Muscle layer of duodenum (tissue), 2 donors: ENCODE results near the gene RAB19.
"Not testable (repeated sequence)": the region's sequence is repeated elsewhere in the genome, so short reads cannot be mapped to it uniquely, and the experiment has no call there.

Experiments used
- H3K27ac ChIP-seq: one replicate; pipeline ENCODE4 v1.7.0; 2013; ENCODE audit warnings: mild to moderate bottlenecking, low read length
- H3K27me3 ChIP-seq: one replicate; pipeline ENCODE4 v1.7.0; 2013; ENCODE audit warnings: low read depth, mild to moderate bottlenecking, control low read depth, low read length
- H3K36me3 ChIP-seq, 2 donors: one replicate each; pipeline ENCODE4 v1.7.0; 2013; ENCODE audit warnings: low read length in 2 of 2, control low read depth in 1 of 2, mild to moderate bottlenecking in 1 of 2; ENCODE audit not compliant: insufficient read depth in 2 of 2, control insufficient read depth in 1 of 2
- H3K4me1 ChIP-seq, 2 donors: one replicate each; pipeline ENCODE4 v1.7.0; 2013; ENCODE audit warnings: low read length in 2 of 2, mild to moderate bottlenecking in 2 of 2, control low read depth in 1 of 2, moderate library complexity in 1 of 2; ENCODE audit not compliant: insufficient read depth in 2 of 2, control insufficient read depth in 1 of 2
- H3K4me3 ChIP-seq, 2 donors: one replicate each; pipeline ENCODE4 v1.7.0; 2013; ENCODE audit warnings: low read length in 2 of 2, low read depth in 1 of 2, mild to moderate bottlenecking in 1 of 2
- H3K9me3 ChIP-seq, 2 donors: one replicate each; pipeline ENCODE4 v1.7.0; 2013; ENCODE audit warnings: low read length in 2 of 2, control low read depth in 1 of 2, mild to moderate bottlenecking in 1 of 2; ENCODE audit not compliant: control insufficient read depth in 1 of 2
- donor health status: healthy.

The RAB19 gene

GRCh38 chr7:140404565-140405065 lies 757 bp downstream of the RAB19 start:
- H3K9me3 ChIP-seq: no peaks in the 10 kb centered on the region
- no peaks in the 10 kb centered on the region for H3K4me1 ChIP-seq
- no peak overlapping the region for H3K27ac ChIP-seq
- H3K27me3 ChIP-seq: no peaks in the 10 kb centered on the region
- H3K4me3 ChIP-seq: peak overlapping the region; percentile 37 to 54
- H3K36me3 ChIP-seq: no peaks in the 10 kb centered on the region

DNA sequence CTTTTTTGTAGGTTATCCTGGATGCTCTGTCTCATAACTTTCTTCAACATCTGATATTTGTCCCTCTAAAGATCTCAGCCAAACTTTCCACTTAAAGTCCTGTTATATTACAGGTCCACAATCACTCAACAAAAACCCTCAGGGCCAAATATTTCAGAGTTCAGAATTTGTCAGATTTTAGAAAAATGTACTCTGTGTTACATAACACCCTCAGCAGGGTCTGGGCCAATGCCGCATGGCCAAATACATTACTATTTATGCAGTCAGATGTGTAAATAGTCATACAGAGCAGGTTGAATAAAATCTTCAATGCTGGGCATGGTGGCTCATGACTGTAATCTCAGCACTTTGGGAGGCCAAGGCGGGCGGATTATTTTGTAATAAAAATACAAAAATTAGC lies 11.5 kb downstream of the RAB19 start:
- Histone ChIP-seq H3K4me3 (no peak overlapping the region), H3K27ac (no peak overlapping the region), H3K4me1 (no peaks in the 10 kb centered on the region), H3K9me3 (peaks cover 0 to 3% of the 10 kb centered on the region in 2 donors), H3K27me3 (no peaks in the 10 kb centered on the region), H3K36me3 (no peaks in the 10 kb centered on the region)

DNA sequence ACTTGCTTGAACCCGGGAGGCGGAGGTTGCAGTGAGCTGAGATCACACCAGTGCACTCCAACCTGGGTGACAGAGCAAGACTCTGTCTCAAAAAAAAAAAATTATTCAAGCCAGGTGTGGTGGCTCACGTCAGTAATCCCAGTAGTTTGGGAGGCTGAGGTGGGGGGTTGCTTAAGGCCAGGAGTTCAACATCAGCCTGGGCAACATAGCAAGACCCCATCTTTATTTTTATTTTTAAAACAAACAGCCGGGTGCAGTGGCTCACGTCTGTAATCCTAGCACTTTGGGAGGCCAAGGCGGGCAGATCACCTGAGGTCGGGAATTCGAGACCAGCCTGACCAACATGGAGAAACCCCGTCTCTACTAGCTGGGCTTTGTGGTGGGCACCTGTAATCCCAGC lies 12.0 kb downstream of the RAB19 start:
- not testable (repeated sequence) for H3K27ac ChIP-seq, H3K9me3 ChIP-seq, H3K36me3 ChIP-seq, H3K27me3 ChIP-seq, H3K4me1 ChIP-seq, H3K4me3 ChIP-seq

DNA sequence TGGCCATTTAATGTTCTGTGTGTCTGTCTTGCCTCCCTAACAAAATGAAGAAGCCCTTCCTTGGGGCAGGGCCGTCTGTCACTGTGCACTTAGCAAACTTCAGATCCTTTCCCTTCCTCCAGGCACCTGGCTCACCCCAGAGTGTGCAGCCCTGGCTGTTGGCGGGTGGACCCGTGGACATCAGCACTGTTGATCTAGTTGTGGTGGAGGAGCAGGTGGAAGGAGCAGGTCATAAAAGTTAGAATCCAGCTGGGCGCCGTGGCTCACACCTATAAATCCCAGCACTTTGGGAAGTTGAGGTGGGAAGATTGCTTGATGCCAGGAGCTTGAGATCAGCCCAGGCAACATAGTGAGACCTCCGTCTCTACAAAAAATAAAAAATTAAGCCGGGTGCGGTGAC lies 12.7 kb downstream of the RAB19 start:
- Histone ChIP-seq H3K4me1 (no peaks in the 10 kb centered on the region), H3K27ac (no peak overlapping the region), H3K9me3 (peaks cover 0 to 3% of the 10 kb centered on the region in 2 donors), H3K36me3 (no peaks in the 10 kb centered on the region), H3K27me3 (no peaks in the 10 kb centered on the region), H3K4me3 (no peak overlapping the region)

- Histone ChIP-seq H3K4me3 (no peak overlapping the region), H3K36me3 (no peaks in the 10 kb centered on the region), H3K27ac (no peak overlapping the region), H3K9me3 (peaks cover 0 to 3% of the 10 kb centered on the region in 2 donors), H3K27me3 (no peaks in the 10 kb centered on the region), H3K4me1 (no peaks in the 10 kb centered on the region)
These were observed 13.7 kb downstream of the RAB19 start for GRCh38 chr7:140417456-140418155.

DNA sequence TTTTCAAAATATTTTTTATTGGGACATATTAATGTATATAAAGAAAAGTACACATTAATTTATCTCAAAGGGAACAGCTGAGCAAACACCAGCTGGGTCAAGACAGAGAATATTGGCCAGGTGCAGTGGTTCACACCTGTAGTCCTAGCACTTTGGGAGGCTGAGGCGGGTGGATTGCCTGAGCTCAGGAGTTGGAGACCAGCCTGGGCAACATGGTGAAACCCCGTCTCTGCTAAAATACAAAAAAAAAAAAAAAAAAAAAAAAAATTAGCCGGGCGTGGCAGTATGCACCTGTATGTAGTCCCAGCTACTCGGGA lies 14.3 kb downstream of the RAB19 start:
- not testable (repeated sequence) for H3K36me3 ChIP-seq, H3K4me3 ChIP-seq, H3K27ac ChIP-seq, H3K4me1 ChIP-seq, H3K9me3 ChIP-seq, H3K27me3 ChIP-seq

GRCh38 chr7:140418653-140419052 lies 14.8 kb downstream of the RAB19 start:
- H3K27ac ChIP-seq: no peak overlapping the region
- no peaks in the 10 kb centered on the region for H3K36me3 ChIP-seq
- no peak overlapping the region for H3K4me3 ChIP-seq
- no peaks in the 10 kb centered on the region for H3K9me3 ChIP-seq
- no peaks in the 10 kb centered on the region for H3K27me3 ChIP-seq
- no peaks in the 10 kb centered on the region for H3K4me1 ChIP-seq

- no peaks in the 10 kb centered on the region for H3K4me1 ChIP-seq
- H3K4me3 ChIP-seq: no peak overlapping the region
- H3K27ac ChIP-seq: no peak overlapping the region
- H3K9me3 ChIP-seq: no peaks in the 10 kb centered on the region
- H3K36me3 ChIP-seq: no peaks in the 10 kb centered on the region
- no peaks in the 10 kb centered on the region for H3K27me3 ChIP-seq
These were observed 17.7 kb downstream of the RAB19 start for GRCh38 chr7:140421521-140421920.

GRCh38 chr7:140423501-140423900 lies 19.6 kb downstream of the RAB19 start:
- Histone ChIP-seq H3K4me3 (no peak overlapping the region), H3K36me3 (no peaks in the 10 kb centered on the region), H3K4me1 (no peaks in the 10 kb centered on the region), H3K27me3 (no peaks in the 10 kb centered on the region), H3K9me3 (no peaks in the 10 kb centered on the region), H3K27ac (no peak overlapping the region)

DNA sequence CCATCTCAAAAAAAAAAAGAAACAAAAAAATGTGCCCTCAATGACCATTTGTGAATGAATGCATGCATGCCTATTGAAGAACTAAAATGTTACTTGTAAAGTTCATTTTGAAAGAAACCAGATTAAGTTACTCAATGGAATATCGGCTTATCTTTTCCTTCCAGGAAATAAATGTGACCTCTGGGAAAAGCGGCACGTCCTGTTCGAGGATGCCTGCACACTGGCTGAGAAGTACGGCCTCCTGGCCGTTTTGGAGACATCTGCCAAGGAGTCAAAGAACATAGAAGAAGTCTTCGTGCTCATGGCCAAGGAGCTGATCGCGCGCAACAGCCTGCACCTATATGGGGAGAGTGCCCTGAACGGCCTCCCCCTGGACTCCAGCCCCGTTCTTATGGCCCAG lies 21.9 kb downstream of the RAB19 start:
- no peaks in the 10 kb centered on the region for H3K36me3 ChIP-seq
- no peaks in the 10 kb centered on the region for H3K4me1 ChIP-seq
- H3K4me3 ChIP-seq: no peak overlapping the region
- no peaks in the 10 kb centered on the region for H3K27me3 ChIP-seq
- no peaks in the 10 kb centered on the region for H3K9me3 ChIP-seq
- no peak overlapping the region for H3K27ac ChIP-seq

DNA sequence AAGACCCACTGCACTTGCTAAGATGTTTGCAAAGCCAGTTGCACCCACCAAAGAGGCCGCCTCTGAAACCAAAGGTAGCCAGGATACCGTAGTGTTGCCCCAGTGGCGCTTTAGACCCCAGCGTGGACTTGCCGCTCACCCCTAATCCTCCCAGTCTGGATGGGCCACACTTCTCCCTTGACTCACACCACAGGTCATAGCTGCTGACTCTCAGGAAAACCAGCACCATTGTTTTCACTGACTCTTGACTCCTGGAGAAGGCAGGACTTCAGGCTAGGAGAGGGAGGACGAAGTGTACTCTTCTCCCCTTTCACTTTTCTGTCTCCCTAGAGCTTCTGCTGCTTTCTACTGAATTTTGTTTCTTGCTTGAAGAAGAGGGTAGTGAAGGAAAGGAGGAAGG lies 22.3 kb downstream of the RAB19 start:
- Histone ChIP-seq H3K27me3 (no peaks in the 10 kb centered on the region), H3K4me3 (no peak overlapping the region), H3K36me3 (no peaks in the 10 kb centered on the region), H3K4me1 (no peaks in the 10 kb centered on the region), H3K27ac (no peak overlapping the region), H3K9me3 (no peaks in the 10 kb centered on the region)

DNA sequence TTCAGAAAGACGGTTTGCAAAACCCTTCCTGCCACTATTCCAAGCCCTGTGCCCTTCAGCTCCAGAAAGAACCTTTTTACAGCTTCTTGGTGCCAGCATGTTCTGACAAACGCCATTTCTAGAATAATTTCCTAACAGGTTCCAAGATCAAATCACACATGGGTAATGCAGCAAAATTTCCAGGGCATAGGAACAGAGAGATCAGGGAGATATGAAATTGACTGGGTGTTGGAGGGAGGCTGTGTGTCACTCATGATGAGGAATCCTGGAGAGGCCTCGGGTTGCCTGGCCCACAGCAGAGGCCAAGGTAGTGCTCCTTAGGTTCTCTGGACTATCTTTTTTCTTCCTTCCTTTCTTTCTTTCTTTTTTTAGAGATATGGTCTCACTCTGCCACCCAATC lies 29.5 kb downstream of the RAB19 start:
- H3K27ac ChIP-seq: no peak overlapping the region
- H3K9me3 ChIP-seq: no peaks in the 10 kb centered on the region

More for the DNA sequence above, 29.5 kb downstream of the RAB19 start:
- H3K27me3 ChIP-seq: no peaks in the 10 kb centered on the region
- H3K36me3 ChIP-seq: no peaks in the 10 kb centered on the region
- H3K4me1 ChIP-seq: no peaks in the 10 kb centered on the region
- H3K4me3 ChIP-seq: no peak overlapping the region
